B cell (primary cell): ENCODE results near the gene PFKM.

Experiments used
- CTCF ChIP-seq: fragments of 200-600 bp; IDR thresholded peaks from one replicate; pipeline ENCODE4 v1.8.0; 2022; ENCODE audit warnings: antibody characterized with exemption, mild to moderate bottlenecking
- EZH2 ChIP-seq: IDR thresholded peaks from 2 replicates; pipeline ENCODE4 v1.6.1; 2012; ENCODE audit warnings: borderline replicate concordance, low read depth, mild to moderate bottlenecking, moderate library complexity, low read length; ENCODE audit not compliant: insufficient read depth, poor library complexity, severe bottlenecking

- no peak for TF ChIP-seq CTCF
- no peak for TF ChIP-seq EZH2
These were observed 43.3 kb upstream of the PFKM start for GRCh38 chr12:48075832-48076231.
